ENCODE results near the gene DPP10.

Gene DPP10

DNA sequence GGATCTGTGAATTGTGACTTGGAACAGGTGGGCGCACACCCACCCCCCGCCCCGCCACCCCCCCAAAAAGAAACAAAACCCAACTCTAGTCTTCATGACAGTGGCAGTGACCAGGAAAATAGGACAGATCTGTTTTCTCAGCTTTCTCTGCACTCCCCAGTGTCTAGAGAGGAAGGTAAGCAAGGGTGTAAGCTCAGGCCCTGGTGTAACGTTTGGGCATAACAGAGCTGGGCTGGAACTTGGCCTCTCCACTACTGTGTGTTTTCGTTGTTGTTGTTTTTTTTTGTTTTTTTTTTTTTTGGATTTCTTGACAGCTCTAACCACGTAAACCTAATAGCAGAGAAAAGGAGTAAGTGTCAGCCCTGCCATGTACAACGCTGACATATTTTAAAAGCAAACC is 1160.8 kb downstream of the DPP10 start:
- no peak for DNase-seq (ENCODE audit: low read depth)
- TF ChIP-seq, protein P1, sequence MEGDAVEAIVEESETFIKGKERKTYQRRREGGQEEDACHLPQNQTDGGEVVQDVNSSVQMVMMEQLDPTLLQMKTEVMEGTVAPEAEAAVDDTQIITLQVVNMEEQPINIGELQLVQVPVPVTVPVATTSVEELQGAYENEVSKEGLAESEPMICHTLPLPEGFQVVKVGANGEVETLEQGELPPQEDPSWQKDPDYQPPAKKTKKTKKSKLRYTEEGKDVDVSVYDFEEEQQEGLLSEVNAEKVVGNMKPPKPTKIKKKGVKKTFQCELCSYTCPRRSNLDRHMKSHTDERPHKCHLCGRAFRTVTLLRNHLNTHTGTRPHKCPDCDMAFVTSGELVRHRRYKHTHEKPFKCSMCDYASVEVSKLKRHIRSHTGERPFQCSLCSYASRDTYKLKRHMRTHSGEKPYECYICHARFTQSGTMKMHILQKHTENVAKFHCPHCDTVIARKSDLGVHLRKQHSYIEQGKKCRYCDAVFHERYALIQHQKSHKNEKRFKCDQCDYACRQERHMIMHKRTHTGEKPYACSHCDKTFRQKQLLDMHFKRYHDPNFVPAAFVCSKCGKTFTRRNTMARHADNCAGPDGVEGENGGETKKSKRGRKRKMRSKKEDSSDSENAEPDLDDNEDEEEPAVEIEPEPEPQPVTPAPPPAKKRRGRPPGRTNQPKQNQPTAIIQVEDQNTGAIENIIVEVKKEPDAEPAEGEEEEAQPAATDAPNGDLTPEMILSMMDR (IDR thresholded peaks at IDR 0.05; ENCODE audit: low read depth, low read length, missing control alignments), result no peak
- no peak overlapping the region for H3K4me3 ChIP-seq (ENCODE audit: low read depth, low read length)

DNA sequence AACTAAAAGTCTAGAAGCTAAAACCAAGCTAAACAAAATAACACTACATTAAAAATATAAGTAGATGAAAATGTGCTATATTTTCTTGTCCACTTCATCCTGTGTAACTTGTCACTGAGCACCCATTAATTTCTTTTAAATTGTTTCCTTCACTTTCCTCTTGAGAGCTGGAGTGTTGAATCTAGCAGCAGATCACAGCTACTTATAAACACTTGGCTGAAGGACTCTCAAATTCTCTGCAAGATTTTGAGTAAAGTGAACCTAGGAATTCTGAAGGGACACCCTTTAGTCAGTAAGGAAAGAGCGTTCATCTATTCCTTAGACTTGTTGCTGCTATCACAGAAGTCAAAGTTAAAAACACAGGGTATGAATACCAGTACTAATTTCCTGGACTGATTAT is 1163.9 kb downstream of the DPP10 start:
- DNase-seq (ENCODE audit: low read depth), result no peak
- TF ChIP-seq, protein P1 (IDR thresholded peaks at IDR 0.05; ENCODE audit: low read depth, low read length, missing control alignments), result no peak
- no peak overlapping the region for H3K4me3 ChIP-seq (ENCODE audit: low read depth, low read length)

DNA sequence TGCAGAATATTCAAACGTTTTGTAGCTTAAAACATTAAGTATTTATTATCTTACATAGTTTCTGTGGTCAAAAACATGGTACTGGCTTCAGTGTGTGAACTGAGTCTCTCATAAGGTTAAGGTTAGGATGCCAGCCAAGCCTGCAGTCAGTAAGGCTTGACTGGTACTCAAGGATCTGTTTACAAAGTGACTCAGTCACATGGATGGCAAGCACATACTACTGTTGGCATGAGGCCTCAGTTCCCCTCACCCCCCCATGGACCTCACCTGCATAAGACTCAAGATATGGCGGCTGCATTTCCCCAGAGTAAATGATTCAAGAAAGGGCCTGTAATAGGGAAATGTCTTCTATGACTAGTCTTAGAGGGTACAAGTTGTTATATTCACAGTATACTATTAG is 1167.5 kb downstream of the DPP10 start:
- no peak for DNase-seq (ENCODE audit: low read depth)
- H3K4me3 ChIP-seq (ENCODE audit: low read depth, low read length), result no peak overlapping the region
- TF ChIP-seq, protein P1 (IDR thresholded peaks at IDR 0.05; ENCODE audit: low read depth, low read length, missing control alignments), result no peak

DNA sequence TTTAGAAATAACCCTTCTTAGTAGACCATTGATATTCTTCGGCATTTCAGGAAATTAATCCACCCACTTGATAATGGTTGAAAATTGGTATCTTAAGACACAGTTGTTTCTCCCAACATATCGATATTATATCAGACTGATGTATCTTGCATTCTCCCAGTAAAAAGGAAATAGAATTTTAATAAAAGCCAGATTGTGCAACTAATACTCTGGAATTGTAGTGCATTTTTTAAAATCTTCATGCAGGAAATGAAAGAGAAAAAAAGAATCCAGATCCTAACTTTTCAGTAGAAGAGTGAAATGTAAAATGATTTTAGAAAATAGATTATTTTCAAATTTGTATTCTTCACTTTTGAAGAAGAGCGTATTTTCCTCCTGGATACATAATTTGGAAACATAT is 1168.4 kb downstream of the DPP10 start:
- TF ChIP-seq, protein P1 (IDR thresholded peaks at IDR 0.05; ENCODE audit: low read depth, low read length, missing control alignments), result no peak
- H3K4me3 ChIP-seq (ENCODE audit: low read depth, low read length), result no peak overlapping the region
- no peak for DNase-seq (ENCODE audit: low read depth)

DNA sequence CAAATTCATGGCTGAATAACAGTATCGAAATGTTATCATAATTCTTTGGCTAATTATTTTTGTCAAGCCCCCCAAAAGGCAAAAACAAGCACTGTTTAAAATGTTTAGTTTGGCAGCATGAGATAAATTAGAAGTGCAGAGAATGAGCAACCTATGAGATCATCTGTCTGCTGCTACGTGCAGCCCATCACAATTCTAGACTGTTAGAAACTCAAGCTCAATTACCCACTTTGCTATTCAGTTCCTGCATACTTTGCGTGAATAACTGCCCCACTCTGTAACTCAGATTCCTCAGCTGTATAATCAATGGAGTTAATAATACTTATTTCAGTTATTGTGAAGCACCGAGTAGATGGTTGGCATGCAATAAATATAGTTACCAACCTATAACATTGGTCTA is 1181.9 kb downstream of the DPP10 start:
- TF ChIP-seq, protein P1 (IDR thresholded peaks at IDR 0.05; ENCODE audit: low read depth, low read length, missing control alignments), result no peak
- H3K4me3 ChIP-seq (ENCODE audit: low read depth, low read length), result no peak overlapping the region
- DNase-seq (ENCODE audit: low read depth), result no peak

DNA sequence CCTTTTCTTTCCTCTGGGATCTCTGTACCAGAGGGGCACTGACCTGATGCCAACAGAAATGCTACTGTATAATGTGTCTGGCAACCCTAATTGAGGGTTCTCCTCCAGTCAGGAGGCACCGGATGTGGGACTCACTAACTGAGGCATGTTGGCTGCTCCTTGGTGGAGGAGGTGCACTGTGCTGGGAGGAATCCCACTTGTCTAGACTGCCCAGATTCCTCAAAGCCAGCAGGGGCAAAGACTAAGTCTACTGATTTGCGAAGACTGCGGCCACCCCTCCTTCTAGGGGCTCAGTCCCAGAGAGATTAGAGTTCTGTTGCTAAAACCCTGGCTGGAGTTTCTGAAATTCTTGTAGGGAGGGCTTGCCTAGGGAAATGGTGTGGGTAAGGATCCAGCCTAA is 1192.1 kb downstream of the DPP10 start:
- DNase-seq (ENCODE audit: low read depth), result no peak
- TF ChIP-seq, protein P1 (IDR thresholded peaks at IDR 0.05; ENCODE audit: low read depth, low read length, missing control alignments), result no peak
- H3K4me3 ChIP-seq (ENCODE audit: low read depth, low read length), result no peak overlapping the region

DNA sequence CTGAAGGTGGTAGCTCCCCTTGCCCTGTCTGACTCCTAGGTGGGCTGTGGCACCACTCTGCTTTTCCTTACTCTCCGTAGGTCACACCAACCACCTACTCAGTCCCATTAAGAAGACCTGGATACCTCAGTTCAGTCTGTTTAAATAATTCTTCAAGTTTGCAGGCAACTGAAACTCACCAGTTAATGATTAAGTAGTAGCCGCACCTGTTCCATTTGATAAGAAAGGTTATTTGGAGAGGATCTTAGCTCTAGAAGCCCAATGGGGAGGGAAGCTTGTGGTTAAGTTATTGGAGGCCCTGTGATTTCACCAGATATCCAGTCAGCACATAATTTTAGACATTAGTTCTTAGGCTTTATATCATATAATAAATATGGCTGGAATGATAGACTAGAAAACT is 1193.0 kb downstream of the DPP10 start:
- no peak overlapping the region for H3K4me3 ChIP-seq (ENCODE audit: low read depth, low read length)
- DNase-seq (ENCODE audit: low read depth), result no peak
- TF ChIP-seq, protein P1 (IDR thresholded peaks at IDR 0.05; ENCODE audit: low read depth, low read length, missing control alignments), result no peak
